Endodermal cell (in vitro differentiated cells): ENCODE measurements around the gene PSMG3. TPM values are rescaled to one million over a fixed set of nuclear protein-coding genes. Genes with fewer than 3 reads are reported as not detected.

Experiments used
- DNase-seq: peaks from one replicate; pipeline ENCODE4 v3.0.0-alpha.2; 2017
- H3K27ac ChIP-seq: 2 replicates; pipeline ENCODE4 v1.5.1; 2013; ENCODE audit warnings: mild to moderate bottlenecking, low read depth, low read length, moderate library complexity
- H3K27me3 ChIP-seq: 2 replicates; pipeline ENCODE4 v1.6.1; 2013; ENCODE audit warnings: mild to moderate bottlenecking, low read length, moderate library complexity; ENCODE audit not compliant: insufficient read depth, control insufficient read depth, poor library complexity, severe bottlenecking
- H3K36me3 ChIP-seq: 2 replicates; pipeline ENCODE4 v1.7.0; 2013; ENCODE audit warnings: mild to moderate bottlenecking, low read length, moderate library complexity; ENCODE audit not compliant: control insufficient read depth, insufficient read depth
- H3K4me1 ChIP-seq: one replicate; pipeline ENCODE4 v1.7.0; 2013; ENCODE audit warnings: low read length; ENCODE audit not compliant: control insufficient read depth, insufficient read depth
- H3K4me3 ChIP-seq: 2 replicates; pipeline ENCODE4 v1.5.1; 2013; ENCODE audit warnings: mild to moderate bottlenecking, low read length, moderate library complexity
- H3K9ac ChIP-seq: 2 replicates; pipeline ENCODE4 v1.6.1; 2013; ENCODE audit warnings: mild to moderate bottlenecking, low read length, moderate library complexity; ENCODE audit not compliant: poor library complexity, severe bottlenecking; ENCODE audit errors: extremely low read depth
- H3K9me3 ChIP-seq: 2 replicates; pipeline ENCODE4 v1.6.1; 2013; ENCODE audit warnings: mild to moderate bottlenecking, low read length, moderate library complexity; ENCODE audit not compliant: control insufficient read depth
- H3K27ac Mint-ChIP-seq: 2 replicates; pipeline ENCODE4 v1.8.0; 2020; ENCODE audit warnings: mixed read lengths
- H3K27me3 Mint-ChIP-seq: 2 replicates; pipeline ENCODE4 v1.8.0; 2021; ENCODE audit warnings: mild to moderate bottlenecking, mixed read lengths; ENCODE audit not compliant: insufficient read depth
- H3K36me3 Mint-ChIP-seq: 2 replicates; pipeline ENCODE4 v1.8.0; 2020; ENCODE audit warnings: low read depth, mixed read lengths
- H3K4me1 Mint-ChIP-seq: 2 replicates; pipeline ENCODE4 v1.8.0; 2020; ENCODE audit warnings: mixed read lengths
- H3K4me3 Mint-ChIP-seq: 2 replicates; pipeline ENCODE4 v1.8.0; 2020; ENCODE audit warnings: mild to moderate bottlenecking, moderate library complexity, mixed read lengths
- H3K9me3 Mint-ChIP-seq: 2 replicates; pipeline ENCODE4 v1.8.0; 2020; ENCODE audit warnings: mild to moderate bottlenecking, mixed read lengths
- WGBS, 2 experiments: methylation state at CpG; one replicate each; pipeline versions ENCODE4 v1.1.5 to v1.1.7; 2013; ENCODE audit warnings: missing lambda C conversion rate in 2 of 2, mixed read lengths in 1 of 2; ENCODE audit not compliant: insufficient coverage in 1 of 2, insufficient read length in 1 of 2; 5-methylcytosine and 5-hydroxymethylcytosine counted together
- total RNA-seq, 2 donors: library from RNA; stranded (reverse); fragmentation: NEBNext Ultra II Directional in 1 of 2; extraction: Animal tissue kit (Norgen Biotek cat#: 25700) in 1 of 2; gene quantifications; 2 replicates in 1 of 2; 3 replicates in 1 of 2; pipeline ENCODE4 v1.2.1, GENCODE V29; 2021
- TF ChIP-seq, protein P1 (sequence below): fragments of 200-600 bp; sonication (generic); conservative IDR thresholded peaks from 2 replicates; pipeline ENCODE4 v1.5.0; 2021; ENCODE audit warnings: antibody characterized with exemption, mild to moderate bottlenecking

Gene PSMG3
- total RNA-seq, 2 donors from 2014 or later = 30.1 to 44.3 TPM

DNA sequence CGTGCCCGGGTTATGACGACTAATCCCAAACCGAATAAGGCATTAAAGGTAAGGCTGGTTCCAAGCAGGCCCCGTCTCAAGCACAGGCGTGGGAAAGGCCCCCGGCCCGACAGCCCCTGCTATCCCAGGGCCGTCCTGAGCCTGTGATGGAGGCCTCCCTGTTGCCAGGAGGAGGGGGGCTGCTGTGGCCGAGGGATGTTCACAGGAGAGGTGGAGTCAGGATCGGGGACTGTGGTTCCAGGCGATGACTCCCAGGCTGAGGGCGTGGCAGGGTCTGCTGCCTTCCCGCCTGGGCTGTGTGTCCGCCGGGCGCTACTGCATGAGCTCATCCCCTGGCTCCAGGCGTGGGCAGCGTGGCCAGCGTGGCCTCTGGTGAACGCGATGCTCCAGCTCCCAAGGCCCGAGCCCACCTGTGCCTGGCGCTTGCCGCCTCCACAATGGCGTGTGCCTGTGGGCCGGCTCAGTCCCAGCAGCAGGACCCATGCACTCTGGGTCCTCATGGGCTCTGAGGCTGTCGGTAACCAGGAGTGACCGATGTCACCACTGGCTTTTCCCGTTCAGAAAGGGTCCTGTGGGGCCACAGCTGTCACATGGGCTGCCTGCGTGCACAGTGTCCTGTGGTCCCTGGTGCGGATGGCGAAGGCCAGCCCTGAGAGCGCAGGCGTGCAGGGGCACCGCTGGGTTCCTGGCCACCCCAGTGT is 30.5 kb downstream of the PSMG3 start:
- no peaks in the 10 kb centered on the region for H3K9me3 ChIP-seq
- H3K4me1 Mint-ChIP-seq = peaks cover 8% of the 10 kb centered on the region
- H3K27me3 ChIP-seq = no peaks in the 10 kb centered on the region
- H3K4me3 ChIP-seq = no peak overlapping the region
- no peaks in the 10 kb centered on the region for H3K9me3 Mint-ChIP-seq
- H3K36me3 Mint-ChIP-seq = peaks cover 2% of the 10 kb centered on the region
- H3K4me1 ChIP-seq = peaks cover 11% of the 10 kb centered on the region
- TF ChIP-seq, protein P1, sequence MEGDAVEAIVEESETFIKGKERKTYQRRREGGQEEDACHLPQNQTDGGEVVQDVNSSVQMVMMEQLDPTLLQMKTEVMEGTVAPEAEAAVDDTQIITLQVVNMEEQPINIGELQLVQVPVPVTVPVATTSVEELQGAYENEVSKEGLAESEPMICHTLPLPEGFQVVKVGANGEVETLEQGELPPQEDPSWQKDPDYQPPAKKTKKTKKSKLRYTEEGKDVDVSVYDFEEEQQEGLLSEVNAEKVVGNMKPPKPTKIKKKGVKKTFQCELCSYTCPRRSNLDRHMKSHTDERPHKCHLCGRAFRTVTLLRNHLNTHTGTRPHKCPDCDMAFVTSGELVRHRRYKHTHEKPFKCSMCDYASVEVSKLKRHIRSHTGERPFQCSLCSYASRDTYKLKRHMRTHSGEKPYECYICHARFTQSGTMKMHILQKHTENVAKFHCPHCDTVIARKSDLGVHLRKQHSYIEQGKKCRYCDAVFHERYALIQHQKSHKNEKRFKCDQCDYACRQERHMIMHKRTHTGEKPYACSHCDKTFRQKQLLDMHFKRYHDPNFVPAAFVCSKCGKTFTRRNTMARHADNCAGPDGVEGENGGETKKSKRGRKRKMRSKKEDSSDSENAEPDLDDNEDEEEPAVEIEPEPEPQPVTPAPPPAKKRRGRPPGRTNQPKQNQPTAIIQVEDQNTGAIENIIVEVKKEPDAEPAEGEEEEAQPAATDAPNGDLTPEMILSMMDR = no peak
- no peak overlapping the region for H3K4me3 Mint-ChIP-seq
- DNase-seq = no peak
- H3K27ac Mint-ChIP-seq = no peak overlapping the region
- H3K27ac ChIP-seq = peak overlapping the region; percentile 99
- H3K9ac ChIP-seq = no peak overlapping the region
- H3K36me3 ChIP-seq = no peaks in the 10 kb centered on the region
- 91 to 92% methylated on average over 28 to 36 of the region's 36 CpGs for WGBS, 2 experiments
- H3K27me3 Mint-ChIP-seq = no peaks in the 10 kb centered on the region

DNA sequence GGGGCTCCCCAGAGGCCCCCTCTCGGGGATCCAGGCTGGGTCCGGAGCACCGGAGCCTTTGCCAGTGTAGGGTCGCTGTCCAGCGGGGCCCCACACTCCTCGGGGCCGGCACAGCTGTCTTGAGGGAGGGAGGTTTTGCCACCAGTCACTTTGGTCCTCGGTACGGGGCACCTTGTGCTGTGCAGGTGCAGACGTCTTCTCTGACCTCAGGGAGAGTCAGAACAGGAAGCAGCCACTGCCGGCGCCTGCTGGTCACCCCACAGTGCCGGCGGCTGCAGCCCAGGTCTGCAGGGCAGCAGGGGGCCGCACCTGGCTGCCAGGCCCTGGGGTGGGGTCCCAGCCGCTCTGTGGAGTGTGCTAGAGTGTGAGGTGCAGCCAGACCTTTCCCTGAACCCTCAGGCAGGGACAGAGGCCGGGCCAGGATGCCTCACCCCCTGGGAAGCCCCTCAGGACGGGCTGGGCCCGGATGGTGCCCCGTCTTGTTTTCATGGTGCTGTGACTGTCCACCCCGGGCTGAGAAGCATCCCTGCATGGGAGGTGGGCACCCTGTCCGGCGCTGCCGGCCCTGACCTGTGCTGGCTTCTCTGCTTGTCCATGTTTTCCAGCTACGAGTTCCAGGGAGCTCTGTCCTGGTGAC is 31.2 kb downstream of the PSMG3 start:
- H3K9ac ChIP-seq = no peak overlapping the region
- H3K4me3 Mint-ChIP-seq = no peak overlapping the region
- no peak overlapping the region for H3K27ac Mint-ChIP-seq

DNA sequence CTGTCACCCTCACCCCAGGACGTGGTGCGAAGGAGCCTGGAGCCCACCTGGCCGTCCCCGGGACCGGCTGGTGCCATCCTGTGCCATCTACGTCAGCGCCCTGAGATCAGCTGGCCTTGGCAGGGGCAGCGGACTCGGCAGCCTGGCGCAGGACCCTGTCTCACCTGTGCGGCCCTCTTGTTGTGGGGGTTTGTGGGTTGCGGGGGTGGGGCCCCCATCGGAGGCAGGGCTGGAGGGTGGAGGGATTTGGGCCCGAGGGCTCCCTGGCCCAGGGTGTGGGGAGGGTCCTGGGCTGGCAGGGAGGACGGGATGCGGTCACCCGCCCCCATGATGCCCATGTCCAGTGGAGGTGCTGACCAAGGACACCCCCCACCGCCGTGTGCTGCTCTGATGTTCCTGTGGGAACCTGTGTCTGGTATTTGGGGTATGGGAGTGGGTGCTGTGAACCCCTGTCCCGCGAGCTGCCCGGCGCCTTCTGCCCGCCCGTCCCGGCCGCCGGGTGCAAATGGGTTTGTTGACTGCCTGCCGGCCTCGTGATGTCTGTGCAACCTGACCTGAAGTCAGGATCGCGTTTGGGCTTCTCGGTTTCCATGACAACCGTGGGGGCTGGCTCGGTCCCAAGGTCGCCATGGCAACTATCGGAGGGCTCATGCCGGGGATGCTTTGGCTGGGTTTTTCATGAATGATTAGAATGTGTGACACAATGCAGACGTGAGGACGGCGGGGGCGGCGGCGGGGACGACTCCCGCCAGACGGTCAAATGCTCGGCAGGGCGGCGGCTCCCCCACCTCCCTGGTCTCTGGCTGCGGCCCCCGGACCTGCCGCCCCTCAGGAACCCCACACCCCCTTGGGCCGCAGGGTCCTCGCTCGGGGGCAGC is 32.1 kb downstream of the PSMG3 start:
- no peak overlapping the region for H3K4me3 Mint-ChIP-seq
- Histone ChIP-seq H3K4me1 (peaks cover 11% of the 10 kb centered on the region), H3K36me3 (no peaks in the 10 kb centered on the region), H3K27ac (peak overlapping the region; percentile 99), H3K9ac (peak overlapping the region; percentile 77), H3K4me3 (no peak overlapping the region), H3K27me3 (no peaks in the 10 kb centered on the region), H3K9me3 (no peaks in the 10 kb centered on the region)
- WGBS, 2 experiments = 64 to 90% methylated on average over 23 to 56 of the region's 56 CpGs
- peaks cover 2% of the 10 kb centered on the region for H3K36me3 Mint-ChIP-seq
- no peaks in the 10 kb centered on the region for H3K9me3 Mint-ChIP-seq
- H3K27me3 Mint-ChIP-seq = no peaks in the 10 kb centered on the region
- H3K27ac Mint-ChIP-seq = peak overlapping the region; percentile 95
- peaks cover 12% of the 10 kb centered on the region for H3K4me1 Mint-ChIP-seq
- TF ChIP-seq, protein P1 = no peak
- DNase-seq = peak; percentile 79

More for the DNA sequence above, 31.2 kb downstream of the PSMG3 start:
- H3K27ac ChIP-seq = peak overlapping the region; percentile 99
- no peak for DNase-seq
- peaks cover 11% of the 10 kb centered on the region for H3K4me1 ChIP-seq
- no peaks in the 10 kb centered on the region for H3K27me3 ChIP-seq
- no peak overlapping the region for H3K4me3 ChIP-seq
- H3K36me3 Mint-ChIP-seq = peaks cover 2% of the 10 kb centered on the region
- H3K36me3 ChIP-seq = no peaks in the 10 kb centered on the region
- TF ChIP-seq, protein P1 = no peak
- peaks cover 8% of the 10 kb centered on the region for H3K4me1 Mint-ChIP-seq
- H3K9me3 Mint-ChIP-seq = no peaks in the 10 kb centered on the region
- 87 to 92% methylated on average over 14 to 25 of the region's 25 CpGs for WGBS, 2 experiments
- no peaks in the 10 kb centered on the region for H3K9me3 ChIP-seq
- no peaks in the 10 kb centered on the region for H3K27me3 Mint-ChIP-seq
